ENCODE data around the gene ASB5. TPM values are rescaled to one million over a fixed set of nuclear protein-coding genes. Genes with fewer than 3 reads are reported as not detected.
A peak's percentile ranks its signal among the peaks of the same experiment; 100 is the strongest.

Gene ASB5
- total RNA-seq, 2 donors from 2014 or later: 2.6 to 5.0 TPM

DNA sequence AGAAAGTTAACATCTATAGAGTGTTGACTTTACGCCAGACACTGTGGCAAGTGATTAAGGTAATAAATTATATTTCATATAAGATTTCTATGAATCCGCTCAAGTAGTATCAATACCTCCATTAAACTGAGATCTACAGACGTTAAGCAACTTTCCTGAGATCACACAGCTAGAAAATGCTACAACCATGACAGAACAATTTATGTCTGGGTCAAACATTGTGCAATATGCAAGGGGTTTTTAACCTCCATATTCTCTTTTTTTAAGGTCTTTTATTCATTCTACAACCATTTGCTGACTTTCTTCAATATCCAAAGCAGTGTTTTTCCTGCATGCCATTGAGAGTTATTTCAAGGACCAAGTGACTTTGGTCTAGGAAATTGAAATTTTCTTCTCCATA, 10.9 kb downstream of the ASB5 start:
- Histone ChIP-seq H3K4me3 (no peak overlapping the region), H3K4me1 (replicated peaks) (no peaks in the 10 kb centered on the region), H3K27me3 (replicated peaks; ENCODE audit: insufficient read depth) (no peaks in the 10 kb centered on the region), H3K9me3 (no peaks in the 10 kb centered on the region), H3K27ac (no peak overlapping the region), H3K36me3 (no peaks in the 10 kb centered on the region)
- 92% methylated on average over 3 of the region's 3 CpGs for WGBS
- TF ChIP-seq, protein P1, sequence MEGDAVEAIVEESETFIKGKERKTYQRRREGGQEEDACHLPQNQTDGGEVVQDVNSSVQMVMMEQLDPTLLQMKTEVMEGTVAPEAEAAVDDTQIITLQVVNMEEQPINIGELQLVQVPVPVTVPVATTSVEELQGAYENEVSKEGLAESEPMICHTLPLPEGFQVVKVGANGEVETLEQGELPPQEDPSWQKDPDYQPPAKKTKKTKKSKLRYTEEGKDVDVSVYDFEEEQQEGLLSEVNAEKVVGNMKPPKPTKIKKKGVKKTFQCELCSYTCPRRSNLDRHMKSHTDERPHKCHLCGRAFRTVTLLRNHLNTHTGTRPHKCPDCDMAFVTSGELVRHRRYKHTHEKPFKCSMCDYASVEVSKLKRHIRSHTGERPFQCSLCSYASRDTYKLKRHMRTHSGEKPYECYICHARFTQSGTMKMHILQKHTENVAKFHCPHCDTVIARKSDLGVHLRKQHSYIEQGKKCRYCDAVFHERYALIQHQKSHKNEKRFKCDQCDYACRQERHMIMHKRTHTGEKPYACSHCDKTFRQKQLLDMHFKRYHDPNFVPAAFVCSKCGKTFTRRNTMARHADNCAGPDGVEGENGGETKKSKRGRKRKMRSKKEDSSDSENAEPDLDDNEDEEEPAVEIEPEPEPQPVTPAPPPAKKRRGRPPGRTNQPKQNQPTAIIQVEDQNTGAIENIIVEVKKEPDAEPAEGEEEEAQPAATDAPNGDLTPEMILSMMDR (IDR thresholded peaks at IDR 0.05): no peak
- DNase-seq (ENCODE audit: low spot score): no peak
- intact Hi-C loops (cut with DNase I): no loop called here

DNA sequence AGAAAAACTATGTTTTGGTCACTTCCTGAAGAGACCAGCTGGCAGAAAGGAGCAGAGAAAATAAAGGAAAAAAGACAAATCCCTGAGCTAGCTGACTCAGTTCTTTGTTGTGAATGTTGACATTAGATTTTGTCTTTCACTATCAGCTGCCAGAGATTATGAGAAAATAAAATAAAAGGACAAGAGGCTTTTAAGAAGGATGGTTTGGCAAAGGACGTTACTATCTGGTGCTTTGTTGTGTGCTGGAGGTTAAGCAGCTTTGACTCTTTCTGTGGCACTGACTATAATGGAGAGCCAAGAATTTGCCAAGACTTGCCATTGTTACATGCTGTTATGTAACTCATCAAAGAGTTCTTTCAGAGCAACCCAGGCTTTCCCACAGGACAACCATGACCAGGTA, 12.1 kb downstream of the ASB5 start:
- intact Hi-C loops (cut with DNase I): no loop called here

DNA sequence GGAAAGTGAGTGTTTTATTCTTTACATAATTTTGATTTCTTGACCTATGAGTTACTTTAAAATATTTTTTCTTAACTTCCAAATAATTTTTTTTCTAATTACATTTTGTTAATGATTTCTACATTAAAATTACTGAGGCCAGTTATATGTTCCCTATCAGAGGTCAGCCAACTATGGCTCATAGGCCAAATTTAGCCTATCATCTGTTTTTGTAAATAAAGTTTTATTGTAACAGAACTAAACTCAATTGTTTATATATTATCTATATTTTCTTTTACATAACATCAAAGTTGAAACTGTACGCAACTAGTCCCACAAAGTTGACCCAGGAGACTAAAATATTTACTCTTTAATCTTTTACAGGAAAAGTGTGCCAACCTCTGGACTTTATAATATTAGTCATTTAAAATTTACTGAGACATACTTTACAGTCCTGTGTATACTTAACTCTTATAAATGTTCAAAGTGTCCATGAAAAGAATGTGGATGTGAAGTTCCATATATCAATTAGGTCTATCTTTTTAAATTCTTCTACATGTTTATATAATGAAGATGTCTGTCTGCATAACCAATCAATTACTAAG, 26.2 kb downstream of the ASB5 start:
- WGBS: 55% methylated on average over 1 of the region's 1 CpG
- TF ChIP-seq, protein P1 (IDR thresholded peaks at IDR 0.05): no peak
- TF ChIP-seq POLR2A (IDR thresholded peaks at IDR 0.05): no peak
- no peak for TF ChIP-seq POLR2AphosphoS5 (IDR thresholded peaks at IDR 0.05)
- Histone ChIP-seq H3K36me3 (no peaks in the 10 kb centered on the region), H3K27me3 (replicated peaks; ENCODE audit: insufficient read depth) (no peaks in the 10 kb centered on the region), H3K4me1 (replicated peaks) (no peaks in the 10 kb centered on the region), H3K4me3 (no peak overlapping the region), H3K27ac (no peak overlapping the region), H3K9me3 (no peaks in the 10 kb centered on the region)
- intact Hi-C loops (cut with DNase I): no loop called here
- DNase-seq (ENCODE audit: low spot score): no peak

More for the DNA sequence above, 12.1 kb downstream of the ASB5 start:
- TF ChIP-seq, protein P1 (IDR thresholded peaks at IDR 0.05): no peak
- TF ChIP-seq POLR2A (IDR thresholded peaks at IDR 0.05) (no peak), POLR2AphosphoS5 (IDR thresholded peaks at IDR 0.05) (no peak)
- DNase-seq (ENCODE audit: low spot score): no peak
- Histone ChIP-seq H3K27me3 (replicated peaks; ENCODE audit: insufficient read depth) (no peaks in the 10 kb centered on the region), H3K27ac (no peak overlapping the region), H3K4me3 (no peak overlapping the region), H3K36me3 (no peaks in the 10 kb centered on the region), H3K4me1 (replicated peaks) (no peaks in the 10 kb centered on the region), H3K9me3 (no peaks in the 10 kb centered on the region)
- 15% methylated on average over 1 of the region's 1 CpG for WGBS

DNA sequence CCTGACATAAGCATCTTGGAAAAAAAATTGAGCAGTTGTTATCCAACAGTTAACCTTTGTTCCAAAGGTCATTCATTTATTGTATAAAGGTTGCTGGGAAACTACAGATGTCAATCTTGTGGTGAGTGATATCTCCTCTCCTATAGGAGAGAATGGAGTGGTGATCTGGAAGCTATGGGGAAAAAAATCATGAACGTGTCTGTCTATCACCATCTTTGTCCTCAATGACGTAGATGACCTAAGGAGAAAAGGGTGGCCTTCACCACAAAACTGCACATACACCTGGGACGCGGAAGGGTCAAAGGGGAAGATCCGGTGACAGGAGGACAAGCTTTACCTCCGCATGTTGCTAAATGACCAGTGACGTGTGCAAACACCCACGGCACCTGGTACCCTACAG, 27.3 kb downstream of the ASB5 start:
- WGBS: 87% methylated on average over 8 of the region's 8 CpGs
- Histone ChIP-seq H3K27ac (no peak overlapping the region), H3K36me3 (no peaks in the 10 kb centered on the region), H3K4me1 (replicated peaks) (no peaks in the 10 kb centered on the region), H3K9me3 (no peaks in the 10 kb centered on the region), H3K4me3 (no peak overlapping the region), H3K27me3 (replicated peaks; ENCODE audit: insufficient read depth) (no peaks in the 10 kb centered on the region)
- intact Hi-C loops (cut with DNase I): no loop called here
- no peak for DNase-seq (ENCODE audit: low spot score)
- TF ChIP-seq POLR2AphosphoS5 (IDR thresholded peaks at IDR 0.05): no peak

DNA sequence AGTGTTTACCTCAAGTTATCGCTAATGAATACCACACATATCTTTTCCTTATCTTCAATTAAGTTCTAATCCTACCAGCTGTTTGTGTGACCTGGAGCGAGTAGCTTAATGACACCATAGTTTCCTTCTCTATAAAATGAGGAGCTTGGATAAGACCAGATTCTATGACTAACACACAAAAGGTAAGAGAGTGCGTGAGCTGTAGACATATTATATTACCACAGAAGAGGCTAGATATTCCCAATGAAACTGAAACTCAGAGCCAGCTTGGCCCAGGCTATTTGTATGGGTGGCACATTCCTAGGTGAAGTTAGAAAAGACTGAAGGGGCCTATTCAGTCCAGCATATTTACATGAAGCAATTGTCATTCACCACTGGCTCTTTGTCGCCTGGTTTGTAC, 30.2 kb downstream of the ASB5 start:
- WGBS: 41% methylated on average over 4 of the region's 4 CpGs
- DNase-seq (ENCODE audit: low spot score): no peak
- TF ChIP-seq, protein P1 (IDR thresholded peaks at IDR 0.05): no peak
- TF ChIP-seq POLR2A (IDR thresholded peaks at IDR 0.05): no peak
- no peak for TF ChIP-seq POLR2AphosphoS5 (IDR thresholded peaks at IDR 0.05)
- H3K9me3 ChIP-seq: no peaks in the 10 kb centered on the region
- H3K27ac ChIP-seq: peak overlapping the region; percentile 44 to 48
- intact Hi-C loops (cut with DNase I): no loop called here
- H3K36me3 ChIP-seq: no peaks in the 10 kb centered on the region
- no peaks in the 10 kb centered on the region for H3K4me1 ChIP-seq (replicated peaks)
- H3K4me3 ChIP-seq: no peak overlapping the region
- no peaks in the 10 kb centered on the region for H3K27me3 ChIP-seq (replicated peaks; ENCODE audit: insufficient read depth)

All from prostate gland (tissue), 2 donors.